Choroid plexus epithelial cell (primary cell): ENCODE data around the gene PAK1.

Source experiments
- DNase-seq: peaks from one replicate; pipeline ENCODE4 v3.0.0-alpha.2; 2010; ENCODE audit warnings: low read depth
- H3K4me3 ChIP-seq: 2 replicates; pipeline ENCODE4 v1.5.1; 2011; ENCODE audit warnings: low read depth, mild to moderate bottlenecking, control low read depth, low read length, moderate library complexity
- CTCF ChIP-seq: conservative IDR thresholded peaks from 2 replicates; pipeline ENCODE4 v1.5.1; 2011; ENCODE audit warnings: low read depth, mild to moderate bottlenecking, control low read depth, inconsistent platforms, low read length, moderate library complexity

The PAK1 gene

GRCh38 chr11:77449784-77450183, 24.1 kb downstream of the PAK1 start:
- DNase-seq: no peak
- no peak for TF ChIP-seq CTCF
- no peak overlapping the region for H3K4me3 ChIP-seq

GRCh38 chr11:77449060-77449521, 24.8 kb downstream of the PAK1 start:
- no peak overlapping the region for H3K4me3 ChIP-seq
- TF ChIP-seq CTCF: no peak
- no peak for DNase-seq

- no peak overlapping the region for H3K4me3 ChIP-seq
- TF ChIP-seq CTCF: no peak
- DNase-seq: no peak
Measured at GRCh38 chr11:77448269-77448668, 25.6 kb downstream of the PAK1 start.

- H3K4me3 ChIP-seq: no peak overlapping the region
- no peak for TF ChIP-seq CTCF
- no peak for DNase-seq
Measured at GRCh38 chr11:77446911-77447629, 26.8 kb downstream of the PAK1 start.

GRCh38 chr11:77444261-77444660, 29.6 kb downstream of the PAK1 start:
- no peak overlapping the region for H3K4me3 ChIP-seq
- no peak for DNase-seq
- no peak for TF ChIP-seq CTCF

- DNase-seq: no peak
- H3K4me3 ChIP-seq: no peak overlapping the region
- TF ChIP-seq CTCF: no peak
Measured at GRCh38 chr11:77442394-77443053, 31.4 kb downstream of the PAK1 start.

GRCh38 chr11:77441426-77441825, 32.5 kb downstream of the PAK1 start:
- no peak for TF ChIP-seq CTCF
- no peak overlapping the region for H3K4me3 ChIP-seq
- no peak for DNase-seq
